Stomach (tissue), 9 donors: ENCODE measurements around the gene CLSTN2. TPM values are rescaled to one million over a fixed set of nuclear protein-coding genes. Genes with fewer than 3 reads are reported as not detected.

ENCODE experiments used
- DNase-seq, 2 donors: peaks; one replicate each; pipeline versions ENCODE4 v3.0.0 to v3.0.0-alpha.2; 2013 to 2019
- H3K27ac ChIP-seq, 5 donors: fragments of 200-600 bp in 4 of 5; sonication (generic) in 4 of 5; one replicate each; pipeline ENCODE4 v1.5.1; 2013 to 2019; ENCODE audit warnings: mild to moderate bottlenecking in 1 of 5, moderate library complexity in 1 of 5
- H3K27me3 ChIP-seq, 3 donors: fragments of 200-600 bp; sonication (generic); one replicate each; pipeline ENCODE4 v1.5.1; 2017 to 2019; ENCODE audit warnings: mixed run types in 1 of 3
- H3K36me3 ChIP-seq, 4 donors: fragments of 200-600 bp; sonication (generic); 1 replicate in 3 of 4; 2 replicates in 1 of 4; pipeline ENCODE4 v1.5.1; 2016 to 2019
- H3K4me1 ChIP-seq, 4 donors: fragments of 200-600 bp; sonication (generic); one replicate each; pipeline ENCODE4 v1.5.1; 2016 to 2019
- H3K4me3 ChIP-seq, 4 donors: fragments of 200-600 bp; sonication (generic) in 3 of 4; one replicate each; pipeline ENCODE4 v1.5.1; 2016 to 2019; ENCODE audit warnings: mild to moderate bottlenecking in 1 of 4
- H3K9me3 ChIP-seq, 4 donors: fragments of 200-600 bp; sonication (generic); one replicate each; pipeline ENCODE4 v1.5.1; 2016 to 2019
- EP300 ChIP-seq: sonication (generic); formaldehyde crosslinking; IDR thresholded peaks from one replicate; pipeline ENCODE4 v1.6.1; 2017; ENCODE audit warnings: antibody characterized with exemption
- POLR2A ChIP-seq, 4 donors: fragments of 450-650 bp; IDR thresholded peaks; one replicate each; pipeline ENCODE4 v1.6.1; 2016; ENCODE audit warnings: antibody characterized with exemption in 4 of 4, control low read depth in 2 of 4, mild to moderate bottlenecking in 1 of 4, moderate library complexity in 1 of 4
- POLR2AphosphoS5 ChIP-seq, 3 donors: sonication (generic); formaldehyde crosslinking; IDR thresholded peaks; one replicate each; pipeline ENCODE4 v1.6.1; 2016; ENCODE audit warnings: antibody characterized with exemption in 3 of 3
- WGBS, 5 donors: extraction: QIAGEN DNeasy Blood & Tissue Kit in 3 of 5; methylation state at CpG; one replicate each; pipeline versions ENCODE4 v1.1.5 to v1.1.7; 2013 to 2018; 5-methylcytosine and 5-hydroxymethylcytosine counted together
- intact Hi-C: fragments of 100-400 bp; cut with DNase I; formaldehyde crosslinking; loops from one replicate; pipeline ENCODE4 v1.15.1; 2023; ENCODE audit warnings: low total_unique reads
- polyA plus RNA-seq, 3 donors: library from polyadenylated mRNA; stranded (reverse); fragments of 200-250 nt; gene quantifications; one replicate each; pipeline ENCODE4 v1.2.3, GENCODE V29; 2013
- total RNA-seq, 5 donors: library from RNA; depleted of rRNA; stranded (reverse); fragments of >200 nt; gene quantifications; one replicate each; pipeline versions ENCODE4 v1.1.0 to v1.2.3, GENCODE V29; 2014 to 2016
- TF ChIP-seq, protein P1 (sequence below), 7 experiments: fragments of 450-650 bp in 4 of 7; fragments of 200-600 bp in 3 of 7; sonication (generic) in 3 of 7; IDR thresholded peaks; one replicate each; pipeline ENCODE4 v1.5.1; 2016 to 2019; ENCODE audit warnings: antibody characterized with exemption in 7 of 7, control low read depth in 2 of 7, mild to moderate bottlenecking in 1 of 7
- donor health status: healthy with polysubstance abuse.
- donor health status: Bipolar disorder and iron deficiency.
- donor health status: healthy.

Gene CLSTN2
- total and polyA plus RNA-seq, 8 donors, result 0.10 to 5.4 (median 1.7) TPM

DNA sequence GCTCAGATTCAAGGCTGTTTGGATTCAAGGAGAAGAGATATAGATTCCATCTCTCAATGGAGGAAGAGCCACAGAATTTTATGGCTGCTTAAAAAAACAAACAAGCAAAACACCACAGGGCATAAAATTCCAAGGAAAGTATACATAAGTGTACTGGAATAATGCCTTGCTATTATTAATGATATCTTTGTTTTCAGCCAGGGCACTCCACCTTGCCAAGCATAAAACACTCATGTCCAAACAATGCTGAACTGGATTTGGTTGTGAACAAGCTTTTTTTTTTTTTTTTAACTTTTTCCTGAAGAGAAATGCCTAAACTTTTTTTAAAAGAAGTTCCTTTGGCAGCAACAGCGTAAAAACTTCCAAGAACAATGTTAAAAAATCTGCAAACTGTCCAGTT is 4.8 kb upstream of the CLSTN2 start:
- WGBS, 5 donors, result 53 to 76% (median 60%) methylated on average over 1 of the region's 1 CpG
- TF ChIP-seq POLR2A (IDR thresholded peaks at IDR 0.05) (no peak), POLR2AphosphoS5 (IDR thresholded peaks at IDR 0.05) (no peak), EP300 (no peak)
- TF ChIP-seq, protein P1, sequence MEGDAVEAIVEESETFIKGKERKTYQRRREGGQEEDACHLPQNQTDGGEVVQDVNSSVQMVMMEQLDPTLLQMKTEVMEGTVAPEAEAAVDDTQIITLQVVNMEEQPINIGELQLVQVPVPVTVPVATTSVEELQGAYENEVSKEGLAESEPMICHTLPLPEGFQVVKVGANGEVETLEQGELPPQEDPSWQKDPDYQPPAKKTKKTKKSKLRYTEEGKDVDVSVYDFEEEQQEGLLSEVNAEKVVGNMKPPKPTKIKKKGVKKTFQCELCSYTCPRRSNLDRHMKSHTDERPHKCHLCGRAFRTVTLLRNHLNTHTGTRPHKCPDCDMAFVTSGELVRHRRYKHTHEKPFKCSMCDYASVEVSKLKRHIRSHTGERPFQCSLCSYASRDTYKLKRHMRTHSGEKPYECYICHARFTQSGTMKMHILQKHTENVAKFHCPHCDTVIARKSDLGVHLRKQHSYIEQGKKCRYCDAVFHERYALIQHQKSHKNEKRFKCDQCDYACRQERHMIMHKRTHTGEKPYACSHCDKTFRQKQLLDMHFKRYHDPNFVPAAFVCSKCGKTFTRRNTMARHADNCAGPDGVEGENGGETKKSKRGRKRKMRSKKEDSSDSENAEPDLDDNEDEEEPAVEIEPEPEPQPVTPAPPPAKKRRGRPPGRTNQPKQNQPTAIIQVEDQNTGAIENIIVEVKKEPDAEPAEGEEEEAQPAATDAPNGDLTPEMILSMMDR (IDR thresholded peaks at IDR 0.05), result no peak
- H3K36me3 ChIP-seq, result no peaks in the 10 kb centered on the region
- H3K27me3 ChIP-seq, result peaks cover 2 to 37% (median 10%) of the 10 kb centered on the region in 3 donors
- H3K9me3 ChIP-seq, result no peaks in the 10 kb centered on the region
- no peak for DNase-seq
- H3K4me1 ChIP-seq, result peaks cover 1 to 10% (median 9%) of the 10 kb centered on the region in 4 donors
- intact Hi-C loops, result no loop called here
- no peak overlapping the region for H3K4me3 ChIP-seq
- H3K27ac ChIP-seq, result no peak overlapping the region

- 6 to 22% (median 17%) methylated on average over 2 of the region's 2 CpGs for WGBS, 5 donors
- Histone ChIP-seq H3K4me3 (no peak overlapping the region), H3K9me3 (no peaks in the 10 kb centered on the region), H3K36me3 (no peaks in the 10 kb centered on the region), H3K27me3 (peaks cover 6 to 54% (median 27%) of the 10 kb centered on the region in 3 donors), H3K4me1 (peaks cover 12 to 29% (median 22%) of the 10 kb centered on the region in 4 donors), H3K27ac (no peak overlapping the region)
- no peak for TF ChIP-seq POLR2A (IDR thresholded peaks at IDR 0.05)
- no peak for TF ChIP-seq POLR2AphosphoS5 (IDR thresholded peaks at IDR 0.05)
- TF ChIP-seq EP300, result no peak
- TF ChIP-seq, protein P1 (IDR thresholded peaks at IDR 0.05), result no peak
- intact Hi-C loops, result no loop called here
- DNase-seq, result no peak
Observed at GRCh38 chr3:139933766-139934165, 1.2 kb upstream of the CLSTN2 start.

DNA sequence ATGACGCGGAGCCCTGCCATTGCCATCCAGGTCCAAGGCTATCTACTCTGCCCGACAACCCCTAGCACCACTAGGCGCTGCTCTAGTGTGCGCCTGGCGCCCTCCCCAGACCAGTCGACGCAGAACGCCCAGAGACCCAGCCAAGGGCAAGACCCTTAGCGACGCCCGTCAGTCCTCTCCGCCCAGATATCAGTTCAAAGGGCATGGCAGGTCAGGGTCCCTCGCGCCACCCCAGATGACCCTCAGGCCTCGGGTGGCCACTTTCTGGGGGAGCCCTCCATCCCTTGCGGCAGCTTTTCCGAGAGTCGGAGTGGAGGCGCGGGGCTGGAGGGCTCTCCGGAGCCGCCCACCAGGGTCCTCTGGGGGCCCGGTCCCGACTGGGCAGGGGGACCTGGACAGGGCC is 371 bp upstream of the CLSTN2 start:
- Histone ChIP-seq H3K9me3 (no peaks in the 10 kb centered on the region), H3K36me3 (no peaks in the 10 kb centered on the region), H3K27me3 (peaks cover 6 to 61% (median 27%) of the 10 kb centered on the region in 3 donors), H3K27ac (peak overlapping the region in 1 of 5 donors; percentile 43), H3K4me3 (peak overlapping the region; percentile 44 to 56 (median 50)), H3K4me1 (peaks cover 12 to 29% (median 22%) of the 10 kb centered on the region in 4 donors)
- DNase-seq, result peak in 1 of 2 donors; percentile 75
- intact Hi-C loops, result no loop called here
- WGBS, 5 donors, result 2 to 8% (median 5%) methylated on average over 15 to 25 of the region's 25 CpGs
- TF ChIP-seq POLR2A (IDR thresholded peaks at IDR 0.05) (no peak), POLR2AphosphoS5 (IDR thresholded peaks at IDR 0.05) (no peak), EP300 (no peak)
- TF ChIP-seq, protein P1 (IDR thresholded peaks at IDR 0.05), result peak in 1 of 7 experiments; percentile 9

DNA sequence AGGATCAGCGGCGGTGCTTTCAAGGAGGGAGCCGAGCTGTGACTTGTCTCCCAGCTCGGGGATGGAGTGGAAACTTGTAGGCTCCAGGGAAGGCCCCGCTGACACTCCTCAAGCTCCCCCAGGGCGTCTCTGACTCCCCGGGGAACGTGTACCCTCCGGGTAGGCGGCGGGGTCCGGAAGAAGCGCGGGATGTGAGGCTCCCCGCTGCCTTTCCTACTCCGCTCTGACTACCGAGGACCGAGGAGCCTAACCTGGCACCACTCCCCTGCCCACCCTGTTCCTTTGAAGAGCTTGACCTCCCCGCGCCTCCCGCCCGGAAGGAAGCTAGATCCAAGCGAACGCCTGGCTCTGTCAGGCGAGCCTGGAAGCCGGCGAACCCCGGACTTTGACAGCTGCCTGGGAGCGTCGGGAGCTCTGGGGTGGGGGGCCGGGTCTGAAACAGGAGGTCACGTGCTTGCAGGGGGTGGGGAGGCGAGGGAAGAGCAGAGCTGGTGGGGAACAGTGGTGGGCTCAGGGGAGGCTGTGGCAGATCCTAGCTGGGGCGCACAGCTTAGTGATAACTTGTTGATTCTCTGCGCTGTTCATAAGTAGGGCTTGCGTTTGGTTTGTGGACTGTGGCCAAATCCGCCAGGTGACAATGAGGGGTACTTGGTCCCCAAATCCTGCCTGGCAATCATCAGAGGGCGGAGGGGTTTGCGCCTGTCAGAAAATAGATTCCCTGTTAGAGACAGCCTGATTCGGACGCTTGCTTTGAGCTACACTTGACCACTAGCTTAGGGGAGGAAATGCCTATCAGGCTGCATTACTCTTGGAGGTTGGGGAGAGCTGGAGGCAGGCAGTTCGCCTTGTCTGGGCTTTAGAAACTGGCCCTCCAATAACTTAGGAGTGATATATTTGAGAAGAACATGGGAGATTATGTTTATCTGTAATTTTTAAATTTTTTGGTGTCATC is 1.2 kb downstream of the CLSTN2 start:
- TF ChIP-seq POLR2A (IDR thresholded peaks at IDR 0.05) (no peak), EP300 (no peak), POLR2AphosphoS5 (IDR thresholded peaks at IDR 0.05) (no peak)
- TF ChIP-seq, protein P1 (IDR thresholded peaks at IDR 0.05), result no peak
- 3 to 6% (median 4%) methylated on average over 31 to 42 of the region's 42 CpGs for WGBS, 5 donors
- intact Hi-C loops, result no loop called here
- Histone ChIP-seq H3K27ac (peak overlapping the region in 1 of 5 donors; percentile 43), H3K27me3 (peaks cover 6 to 66% (median 27%) of the 10 kb centered on the region in 3 donors), H3K36me3 (no peaks in the 10 kb centered on the region), H3K4me1 (peaks cover 12 to 29% (median 22%) of the 10 kb centered on the region in 4 donors), H3K9me3 (no peaks in the 10 kb centered on the region), H3K4me3 (peak overlapping the region; percentile 44 to 56 (median 50))
- peak; percentile 26 to 71 for DNase-seq
